MG63 (cell line): Measurements from ENCODE around the gene REXO4. TPM values are rescaled to one million over a fixed set of nuclear protein-coding genes. Genes with fewer than 3 reads are reported as not detected.
"Not testable (repeated sequence)": the region's sequence is repeated elsewhere in the genome, so short reads cannot be mapped to it uniquely, and the experiment has no call there.

Source experiments
- DNase-seq: peaks from one replicate; pipeline ENCODE4 v3.0.0-alpha.2; 2020
- H3K27me3 ChIP-seq: fragments of 250-450 bp; sonication (Bioruptor Pico); 2 replicates; pipeline ENCODE4 v1.5.1; 2020; ENCODE audit warnings: mild to moderate bottlenecking, moderate library complexity
- H3K36me3 ChIP-seq: fragments of 250-450 bp; sonication (Bioruptor Pico); 2 replicates; pipeline ENCODE4 v1.5.1; 2020; ENCODE audit warnings: mild to moderate bottlenecking, moderate library complexity
- H3K4me3 ChIP-seq: fragments of 250-450 bp; sonication (Bioruptor Pico); 2 replicates; pipeline ENCODE4 v1.5.1; 2020; ENCODE audit warnings: mild to moderate bottlenecking, moderate library complexity
- H3K9me3 ChIP-seq: fragments of 250-450 bp; sonication (Bioruptor Pico); 2 replicates; pipeline ENCODE4 v1.5.1; 2020; ENCODE audit warnings: mild to moderate bottlenecking, moderate library complexity
- total RNA-seq: library from RNA; depleted of rRNA; stranded (reverse); fragments of >200 nt; shearing (Covaris generic); gene quantifications from 2 replicates; pipeline ENCODE4 v1.2.3, GENCODE V29; 2014; ENCODE audit warnings: low replicate concordance

REXO4 gene
- total RNA-seq, 1 experiment from 2014 or later: 36.0 TPM

- no peaks in the 10 kb centered on the region for H3K27me3 ChIP-seq
- H3K9me3 ChIP-seq: no peaks in the 10 kb centered on the region
- DNase-seq: no peak
- peaks cover 32% of the 10 kb centered on the region for H3K36me3 ChIP-seq
- no peak overlapping the region for H3K4me3 ChIP-seq
These were observed 13.3 kb downstream of the REXO4 start for GRCh38 chr9:133404454-133405002.

GRCh38 chr9:133403766-133404453 is 13.9 kb downstream of the REXO4 start:
- Histone ChIP-seq H3K4me3 (no peak overlapping the region), H3K27me3 (no peaks in the 10 kb centered on the region), H3K9me3 (no peaks in the 10 kb centered on the region), H3K36me3 (peaks cover 31% of the 10 kb centered on the region)
- DNase-seq: no peak

- DNase-seq: no peak
- Histone ChIP-seq H3K27me3 (no peaks in the 10 kb centered on the region), H3K36me3 (peaks cover 25% of the 10 kb centered on the region), H3K9me3 (no peaks in the 10 kb centered on the region), H3K4me3 (no peak overlapping the region)
These were observed 15.1 kb downstream of the REXO4 start for GRCh38 chr9:133402689-133403088.

- no peaks in the 10 kb centered on the region; the same call in 1 of the 2 replicates for H3K27me3 ChIP-seq
- no peak overlapping the region for H3K4me3 ChIP-seq
- H3K36me3 ChIP-seq: peaks cover 15% of the 10 kb centered on the region
- no peaks in the 10 kb centered on the region for H3K9me3 ChIP-seq
- DNase-seq: no peak
These were observed 16.2 kb downstream of the REXO4 start for GRCh38 chr9:133401588-133401987.

GRCh38 chr9:133400292-133400691 is 17.5 kb downstream of the REXO4 start:
- DNase-seq: no peak
- peaks cover 2% of the 10 kb centered on the region for H3K36me3 ChIP-seq
- no peaks in the 10 kb centered on the region for H3K9me3 ChIP-seq
- H3K4me3 ChIP-seq: no peak overlapping the region
- H3K27me3 ChIP-seq: peaks cover 3% of the 10 kb centered on the region; the same call in 1 of the 2 replicates

- DNase-seq: no peak
These were observed 19.9 kb downstream of the REXO4 start for GRCh38 chr9:133397895-133398294.

GRCh38 chr9:133397370-133397769 is 20.4 kb downstream of the REXO4 start:
- Histone ChIP-seq H3K9me3 (no peaks in the 10 kb centered on the region), H3K36me3 (no peaks in the 10 kb centered on the region), H3K27me3 (peaks cover 3% of the 10 kb centered on the region; the same call in 1 of the 2 replicates), H3K4me3 (no peak overlapping the region)
- no peak for DNase-seq

More at GRCh38 chr9:133397895-133398294, 19.9 kb downstream of the REXO4 start:
- H3K27me3 ChIP-seq: peaks cover 3% of the 10 kb centered on the region; the same call in 1 of the 2 replicates
- H3K4me3 ChIP-seq: no peak overlapping the region
- no peaks in the 10 kb centered on the region for H3K9me3 ChIP-seq
- H3K36me3 ChIP-seq: no peaks in the 10 kb centered on the region

- Histone ChIP-seq H3K36me3 (no peaks in the 10 kb centered on the region), H3K27me3 (peaks cover 3% of the 10 kb centered on the region; the same call in 1 of the 2 replicates), H3K9me3 (no peaks in the 10 kb centered on the region), H3K4me3 (no peak overlapping the region)
- DNase-seq: peak; percentile 45
These were observed 20.9 kb downstream of the REXO4 start for GRCh38 chr9:133396952-133397351.

- no peak overlapping the region for H3K4me3 ChIP-seq
- no peak for DNase-seq
- peaks cover 3% of the 10 kb centered on the region; the same call in 1 of the 2 replicates for H3K27me3 ChIP-seq
- no peaks in the 10 kb centered on the region for H3K9me3 ChIP-seq
- no peaks in the 10 kb centered on the region for H3K36me3 ChIP-seq
These were observed 23.0 kb downstream of the REXO4 start for GRCh38 chr9:133394687-133395271.

- Histone ChIP-seq H3K27me3 (peaks cover 3% of the 10 kb centered on the region; the same call in 1 of the 2 replicates), H3K4me3 (no peak overlapping the region), H3K36me3 (no peaks in the 10 kb centered on the region), H3K9me3 (no peaks in the 10 kb centered on the region)
- DNase-seq: no peak
These were observed 24.4 kb downstream of the REXO4 start for GRCh38 chr9:133393399-133393798.

- H3K9me3 ChIP-seq, H3K27me3 ChIP-seq, H3K4me3 ChIP-seq, DNase-seq, H3K36me3 ChIP-seq: not testable (repeated sequence)
These were observed 25.5 kb downstream of the REXO4 start for GRCh38 chr9:133392308-133392707.

GRCh38 chr9:133391449-133391848 is 26.4 kb downstream of the REXO4 start:
- H3K4me3 ChIP-seq, H3K9me3 ChIP-seq, H3K36me3 ChIP-seq, DNase-seq, H3K27me3 ChIP-seq: not testable (repeated sequence)

GRCh38 chr9:133390713-133391112 is 27.1 kb downstream of the REXO4 start:
- H3K36me3 ChIP-seq: no peaks in the 10 kb centered on the region
- no peak for DNase-seq
- no peaks in the 10 kb centered on the region for H3K27me3 ChIP-seq
- no peaks in the 10 kb centered on the region for H3K9me3 ChIP-seq
- H3K4me3 ChIP-seq: no peak overlapping the region

GRCh38 chr9:133389562-133389961 is 28.2 kb downstream of the REXO4 start:
- Histone ChIP-seq H3K36me3 (no peaks in the 10 kb centered on the region), H3K9me3 (no peaks in the 10 kb centered on the region), H3K27me3 (no peaks in the 10 kb centered on the region), H3K4me3 (no peak overlapping the region)
- DNase-seq: no peak

- Histone ChIP-seq H3K36me3 (no peaks in the 10 kb centered on the region), H3K4me3 (no peak overlapping the region), H3K27me3 (no peaks in the 10 kb centered on the region), H3K9me3 (no peaks in the 10 kb centered on the region)
- no peak for DNase-seq
These were observed 28.7 kb downstream of the REXO4 start for GRCh38 chr9:133389025-133389557.

GRCh38 chr9:133387680-133388079 is 30.1 kb downstream of the REXO4 start:
- Histone ChIP-seq H3K36me3 (no peaks in the 10 kb centered on the region), H3K27me3 (no peaks in the 10 kb centered on the region), H3K4me3 (no peak overlapping the region), H3K9me3 (no peaks in the 10 kb centered on the region)
- DNase-seq: no peak

GRCh38 chr9:133386338-133386737 is 31.5 kb downstream of the REXO4 start:
- Histone ChIP-seq H3K4me3 (no peak overlapping the region), H3K36me3 (no peaks in the 10 kb centered on the region), H3K9me3 (no peaks in the 10 kb centered on the region), H3K27me3 (no peaks in the 10 kb centered on the region)
- no peak for DNase-seq
